SK-N-SH treated with all-trans-retinoic acid at 6 μM for 48 hours (cell line): ENCODE results near the gene ARHGAP10.

Experiments
- ATAC-seq: fragments of 200-7000 bp; cut with Tn5 transposase; 3 replicates; pipeline ENCODE4 v1.9.1; 2020; ENCODE audit warnings: mild to moderate bottlenecking, moderate library complexity
- ARNTL ChIP-seq: fragments of 450-650 bp; formaldehyde crosslinking; IDR thresholded peaks from 2 replicates; pipeline ENCODE4 v1.5.0; 2020; ENCODE audit warnings: low read depth, mild to moderate bottlenecking, moderate library complexity, borderline replicate concordance
- BACH2 ChIP-seq: fragments of 250-450 bp; sonication (Bioruptor Pico); IDR thresholded peaks from 2 replicates; pipeline ENCODE4 v1.9.0; 2021; ENCODE audit warnings: mild to moderate bottlenecking, borderline replicate concordance
- CSDC2 ChIP-seq: fragments of 250-450 bp; sonication (Bioruptor Pico); IDR thresholded peaks from 2 replicates; pipeline ENCODE4 v1.5.0; 2020; ENCODE audit warnings: mild to moderate bottlenecking, moderate library complexity
- CSRNP3 ChIP-seq: fragments of 250-450 bp; sonication (Bioruptor Pico); IDR thresholded peaks from 2 replicates; pipeline ENCODE4 v1.5.1; 2021; ENCODE audit warnings: mild to moderate bottlenecking, moderate library complexity
- ESRRG ChIP-seq: fragments of 250-450 bp; sonication (Bioruptor Pico); IDR thresholded peaks from 2 replicates; pipeline ENCODE4 v1.6.1; 2021; ENCODE audit warnings: mild to moderate bottlenecking
- GLIS3 ChIP-seq: fragments of 250-450 bp; sonication (Bioruptor Pico); IDR thresholded peaks from 2 replicates; pipeline ENCODE4 v1.5.0; 2020; ENCODE audit warnings: mild to moderate bottlenecking, moderate library complexity
- ISL1 ChIP-seq: fragments of 250-450 bp; sonication (Bioruptor Pico); IDR thresholded peaks from 2 replicates; pipeline ENCODE4 v2.1.2; 2022; ENCODE audit warnings: mild to moderate bottlenecking, moderate library complexity
- OSR1 ChIP-seq: fragments of 250-450 bp; sonication (Bioruptor Pico); IDR thresholded peaks from 2 replicates; pipeline ENCODE4 v1.8.0; 2022; ENCODE audit warnings: moderate library complexity, mild to moderate bottlenecking, inconsistent platforms
- PPARA ChIP-seq: fragments of 250-450 bp; sonication (Bioruptor Pico); IDR thresholded peaks from 2 replicates; pipeline ENCODE4 v1.5.0; 2020; ENCODE audit warnings: mild to moderate bottlenecking, borderline replicate concordance
- RARB ChIP-seq: fragments of 250-450 bp; sonication (Bioruptor Pico); IDR thresholded peaks from 2 replicates; pipeline ENCODE4 v1.8.0; 2021; ENCODE audit warnings: mild to moderate bottlenecking, moderate library complexity
- SNAI2 ChIP-seq: fragments of 250-450 bp; sonication (Bioruptor Pico); IDR thresholded peaks from 2 replicates; pipeline ENCODE4 v1.5.0; 2020; ENCODE audit warnings: mild to moderate bottlenecking, moderate library complexity
- TCF4 ChIP-seq: fragments of 250-450 bp; sonication (Bioruptor Pico); IDR thresholded peaks from 2 replicates; pipeline ENCODE4 v1.8.0; 2021; ENCODE audit warnings: mild to moderate bottlenecking, moderate library complexity, borderline replicate concordance
- TOX ChIP-seq: fragments of 250-450 bp; sonication (Bioruptor Pico); IDR thresholded peaks from 2 replicates; pipeline ENCODE4 v1.8.0; 2021; ENCODE audit warnings: mild to moderate bottlenecking, moderate library complexity, borderline replicate concordance
- ZC3H10 ChIP-seq: fragments of 250-450 bp; sonication (Bioruptor Pico); IDR thresholded peaks from 2 replicates; pipeline ENCODE4 v1.5.1; 2021; ENCODE audit warnings: mild to moderate bottlenecking, moderate library complexity
- ZFP3 ChIP-seq: fragments of 250-450 bp; sonication (Bioruptor Pico); IDR thresholded peaks from 2 replicates; pipeline ENCODE4 v1.5.0; 2020; ENCODE audit warnings: mild to moderate bottlenecking, moderate library complexity
- ZFP30 ChIP-seq: fragments of 450-650 bp; formaldehyde crosslinking; IDR thresholded peaks from 2 replicates; pipeline ENCODE4 v1.5.0; 2022; ENCODE audit warnings: mild to moderate bottlenecking, moderate library complexity
- ZNF565 ChIP-seq: fragments of 450-650 bp; formaldehyde crosslinking; conservative IDR thresholded peaks from 2 replicates; pipeline ENCODE4 v1.5.0; 2020; ENCODE audit warnings: low read depth, mild to moderate bottlenecking, moderate library complexity
- ZNF70 ChIP-seq: fragments of 450-650 bp; formaldehyde crosslinking; IDR thresholded peaks from 2 replicates; pipeline ENCODE4 v1.5.0; 2020; ENCODE audit warnings: mild to moderate bottlenecking, moderate library complexity
- ZNF8 ChIP-seq: fragments of 450-650 bp; formaldehyde crosslinking; IDR thresholded peaks from 2 replicates; pipeline ENCODE4 v1.5.0; 2020; ENCODE audit warnings: mild to moderate bottlenecking, moderate library complexity
- TF ChIP-seq, protein P1 (sequence below): fragments of 250-450 bp; sonication (Bioruptor Pico); IDR thresholded peaks from 2 replicates; pipeline ENCODE4 v1.8.0; 2020; ENCODE audit warnings: mild to moderate bottlenecking, moderate library complexity, borderline replicate concordance
- TF ChIP-seq, protein P2 (sequence below): fragments of 250-450 bp; sonication (Bioruptor Pico); IDR thresholded peaks from 2 replicates; pipeline ENCODE4 v1.8.0; 2021; ENCODE audit warnings: low read depth, mild to moderate bottlenecking, moderate library complexity, borderline replicate concordance
- TF ChIP-seq, protein P3 (sequence below): fragments of 250-450 bp; sonication (Bioruptor Pico); IDR thresholded peaks from 2 replicates; pipeline ENCODE4 v1.5.0; 2020; ENCODE audit warnings: mild to moderate bottlenecking, moderate library complexity

The ARHGAP10 gene

GRCh38 chr4:148089624-148090023 is 357.7 kb downstream of the ARHGAP10 start:
- ATAC-seq: no peak
- TF ChIP-seq, protein P1, sequence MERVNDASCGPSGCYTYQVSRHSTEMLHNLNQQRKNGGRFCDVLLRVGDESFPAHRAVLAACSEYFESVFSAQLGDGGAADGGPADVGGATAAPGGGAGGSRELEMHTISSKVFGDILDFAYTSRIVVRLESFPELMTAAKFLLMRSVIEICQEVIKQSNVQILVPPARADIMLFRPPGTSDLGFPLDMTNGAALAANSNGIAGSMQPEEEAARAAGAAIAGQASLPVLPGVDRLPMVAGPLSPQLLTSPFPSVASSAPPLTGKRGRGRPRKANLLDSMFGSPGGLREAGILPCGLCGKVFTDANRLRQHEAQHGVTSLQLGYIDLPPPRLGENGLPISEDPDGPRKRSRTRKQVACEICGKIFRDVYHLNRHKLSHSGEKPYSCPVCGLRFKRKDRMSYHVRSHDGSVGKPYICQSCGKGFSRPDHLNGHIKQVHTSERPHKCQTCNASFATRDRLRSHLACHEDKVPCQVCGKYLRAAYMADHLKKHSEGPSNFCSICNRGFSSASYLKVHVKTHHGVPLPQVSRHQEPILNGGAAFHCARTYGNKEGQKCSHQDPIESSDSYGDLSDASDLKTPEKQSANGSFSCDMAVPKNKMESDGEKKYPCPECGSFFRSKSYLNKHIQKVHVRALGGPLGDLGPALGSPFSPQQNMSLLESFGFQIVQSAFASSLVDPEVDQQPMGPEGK (CRISPR knock-in tag): no peak
- TF ChIP-seq RARB (CRISPR knock-in tag) (no peak), ESRRG (no peak), PPARA (CRISPR knock-in tag) (no peak), ZFP30 (CRISPR knock-in tag) (no peak), ZNF565 (CRISPR knock-in tag) (no peak), ZNF8 (no peak), ISL1 (CRISPR knock-in tag) (no peak), ZC3H10 (CRISPR knock-in tag) (no peak), ZFP3 (CRISPR knock-in tag) (no peak), CSDC2 (CRISPR knock-in tag) (no peak), ZNF70 (CRISPR knock-in tag) (no peak), GLIS3 (CRISPR knock-in tag) (no peak), TOX (no peak), OSR1 (CRISPR knock-in tag) (no peak), TCF4 (CRISPR knock-in tag) (no peak), BACH2 (CRISPR knock-in tag) (no peak), SNAI2 (CRISPR knock-in tag) (no peak)
- TF ChIP-seq, protein P2, sequence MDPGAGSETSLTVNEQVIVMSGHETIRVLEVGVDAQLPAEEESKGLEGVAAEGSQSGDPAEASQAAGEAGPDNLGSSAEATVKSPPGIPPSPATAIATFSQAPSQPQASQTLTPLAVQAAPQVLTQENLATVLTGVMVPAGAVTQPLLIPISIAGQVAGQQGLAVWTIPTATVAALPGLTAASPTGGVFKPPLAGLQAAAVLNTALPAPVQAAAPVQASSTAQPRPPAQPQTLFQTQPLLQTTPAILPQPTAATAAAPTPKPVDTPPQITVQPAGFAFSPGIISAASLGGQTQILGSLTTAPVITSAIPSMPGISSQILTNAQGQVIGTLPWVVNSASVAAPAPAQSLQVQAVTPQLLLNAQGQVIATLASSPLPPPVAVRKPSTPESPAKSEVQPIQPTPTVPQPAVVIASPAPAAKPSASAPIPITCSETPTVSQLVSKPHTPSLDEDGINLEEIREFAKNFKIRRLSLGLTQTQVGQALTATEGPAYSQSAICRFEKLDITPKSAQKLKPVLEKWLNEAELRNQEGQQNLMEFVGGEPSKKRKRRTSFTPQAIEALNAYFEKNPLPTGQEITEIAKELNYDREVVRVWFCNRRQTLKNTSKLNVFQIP (CRISPR knock-in tag): no peak
- TF ChIP-seq, protein P3, sequence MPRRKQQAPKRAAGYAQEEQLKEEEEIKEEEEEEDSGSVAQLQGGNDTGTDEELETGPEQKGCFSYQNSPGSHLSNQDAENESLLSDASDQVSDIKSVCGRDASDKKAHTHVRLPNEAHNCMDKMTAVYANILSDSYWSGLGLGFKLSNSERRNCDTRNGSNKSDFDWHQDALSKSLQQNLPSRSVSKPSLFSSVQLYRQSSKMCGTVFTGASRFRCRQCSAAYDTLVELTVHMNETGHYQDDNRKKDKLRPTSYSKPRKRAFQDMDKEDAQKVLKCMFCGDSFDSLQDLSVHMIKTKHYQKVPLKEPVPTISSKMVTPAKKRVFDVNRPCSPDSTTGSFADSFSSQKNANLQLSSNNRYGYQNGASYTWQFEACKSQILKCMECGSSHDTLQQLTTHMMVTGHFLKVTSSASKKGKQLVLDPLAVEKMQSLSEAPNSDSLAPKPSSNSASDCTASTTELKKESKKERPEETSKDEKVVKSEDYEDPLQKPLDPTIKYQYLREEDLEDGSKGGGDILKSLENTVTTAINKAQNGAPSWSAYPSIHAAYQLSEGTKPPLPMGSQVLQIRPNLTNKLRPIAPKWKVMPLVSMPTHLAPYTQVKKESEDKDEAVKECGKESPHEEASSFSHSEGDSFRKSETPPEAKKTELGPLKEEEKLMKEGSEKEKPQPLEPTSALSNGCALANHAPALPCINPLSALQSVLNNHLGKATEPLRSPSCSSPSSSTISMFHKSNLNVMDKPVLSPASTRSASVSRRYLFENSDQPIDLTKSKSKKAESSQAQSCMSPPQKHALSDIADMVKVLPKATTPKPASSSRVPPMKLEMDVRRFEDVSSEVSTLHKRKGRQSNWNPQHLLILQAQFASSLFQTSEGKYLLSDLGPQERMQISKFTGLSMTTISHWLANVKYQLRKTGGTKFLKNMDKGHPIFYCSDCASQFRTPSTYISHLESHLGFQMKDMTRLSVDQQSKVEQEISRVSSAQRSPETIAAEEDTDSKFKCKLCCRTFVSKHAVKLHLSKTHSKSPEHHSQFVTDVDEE (CRISPR knock-in tag): no peak
- TF ChIP-seq, all 23 proteins: peak for 0

GRCh38 chr4:148090029-148090428 is 358.1 kb downstream of the ARHGAP10 start:
- TF ChIP-seq ZNF8 (no peak), ZFP30 (CRISPR knock-in tag) (no peak)
- TF ChIP-seq, protein P3 (CRISPR knock-in tag): no peak
- TF ChIP-seq, all 23 proteins: peak for 0
- ATAC-seq: no peak

GRCh38 chr4:148090503-148091476 is 358.9 kb downstream of the ARHGAP10 start:
- TF ChIP-seq ZNF8: no peak
- TF ChIP-seq ZNF70 (CRISPR knock-in tag): no peak
- no peak for TF ChIP-seq GLIS3 (CRISPR knock-in tag)
- no peak for TF ChIP-seq SNAI2 (CRISPR knock-in tag)
- no peak for TF ChIP-seq CSRNP3 (CRISPR knock-in tag)
- TF ChIP-seq ZC3H10 (CRISPR knock-in tag): no peak
- TF ChIP-seq TOX: no peak
- TF ChIP-seq BACH2 (CRISPR knock-in tag): no peak
- no peak for TF ChIP-seq ARNTL (CRISPR knock-in tag)
- TF ChIP-seq ZFP3 (CRISPR knock-in tag): no peak
- TF ChIP-seq, protein P2 (CRISPR knock-in tag): no peak
- peak; percentile 27; the same call in 1 of the 3 replicates for ATAC-seq
